Middle frontal gyrus (tissue), 1 donor: Measurements from ENCODE around the gene ZNF384.

Experiments
- DNase-seq: peaks from one replicate; pipeline ENCODE4 v3.0.0-alpha.2; 2015; ENCODE audit warnings: low spot score; ENCODE audit errors: extremely low spot score

The ZNF384 gene

GRCh38 chr12:6699259-6699988 is 10.2 kb upstream of the ZNF384 start:
- no peak for DNase-seq

- no peak for DNase-seq
Measured at GRCh38 chr12:6698352-6699046, 9.3 kb upstream of the ZNF384 start.

DNA sequence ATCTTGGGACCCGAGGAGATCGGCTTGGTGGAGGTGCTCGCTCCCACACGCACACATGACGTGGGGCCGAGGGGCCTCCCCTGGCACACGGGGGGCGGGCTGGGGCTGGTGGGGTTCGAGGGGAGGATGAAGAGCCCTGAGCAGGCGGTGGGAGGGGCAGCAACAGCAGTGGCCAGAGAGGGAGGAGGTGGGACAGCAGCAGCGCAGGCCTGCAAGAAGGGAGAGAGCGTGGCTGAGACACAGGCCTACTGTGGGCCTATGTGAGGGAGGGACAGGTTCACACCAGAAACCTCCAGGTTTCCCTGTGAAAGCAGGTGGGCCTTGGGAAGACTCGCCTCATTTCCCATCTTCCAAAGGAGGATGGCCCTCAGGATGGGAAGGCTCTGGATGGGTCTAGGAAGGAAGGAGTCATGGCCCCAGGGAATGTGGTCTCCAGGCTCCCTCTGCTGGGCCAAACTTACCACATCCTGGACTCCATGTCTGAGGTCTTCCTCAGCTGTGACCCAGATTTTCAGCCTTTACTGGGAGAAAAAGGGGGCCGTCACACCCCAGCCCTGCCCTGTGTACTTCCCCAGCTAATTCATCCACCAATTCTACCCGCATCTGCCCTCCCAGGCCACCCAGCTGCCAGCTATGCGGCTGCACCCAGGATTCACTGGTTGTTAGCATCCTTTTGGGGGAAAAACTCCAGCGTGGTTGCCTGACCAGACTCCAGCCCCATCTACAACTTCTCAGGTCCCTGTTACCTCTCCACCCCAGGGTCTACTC is 8.6 kb upstream of the ZNF384 start:
- no peak for DNase-seq

- no peak for DNase-seq
Measured at GRCh38 chr12:6696690-6697583, 7.8 kb upstream of the ZNF384 start.

DNA sequence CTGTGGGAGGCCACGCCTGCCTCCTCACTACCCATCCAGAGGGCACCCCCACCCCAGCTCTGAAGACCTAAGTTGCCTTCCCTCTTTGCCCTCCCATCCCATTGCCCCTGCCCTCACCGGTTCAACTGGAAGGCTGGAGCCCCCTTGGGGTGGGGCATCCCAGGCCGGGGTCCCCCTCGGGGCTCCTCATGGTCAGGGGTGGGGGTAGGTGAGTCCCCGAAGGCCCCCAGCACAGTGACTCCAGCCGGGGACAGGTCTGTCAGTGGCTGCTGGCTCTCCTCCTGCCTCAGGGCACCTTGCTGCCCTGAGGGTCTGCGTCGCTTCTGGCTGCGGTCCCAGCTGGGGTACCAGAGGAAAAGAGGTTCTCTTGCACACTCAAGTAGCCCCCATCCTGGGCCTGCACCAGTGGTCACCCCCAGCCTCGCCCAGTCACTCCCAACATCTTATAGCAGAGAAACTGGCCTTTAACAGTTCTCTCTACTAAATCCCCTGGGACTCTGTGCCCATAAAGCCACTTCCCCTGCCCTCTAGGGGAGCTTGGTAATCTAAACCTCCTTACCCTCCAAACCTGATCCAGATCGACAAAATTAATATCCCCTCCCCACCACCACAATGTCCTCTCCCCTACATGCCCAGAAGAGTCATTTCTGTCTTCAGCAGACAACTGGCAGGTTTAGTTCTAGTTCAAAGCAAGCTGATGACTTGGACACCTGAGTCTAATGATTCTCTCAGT is 6.3 kb upstream of the ZNF384 start:
- no peak for DNase-seq

DNA sequence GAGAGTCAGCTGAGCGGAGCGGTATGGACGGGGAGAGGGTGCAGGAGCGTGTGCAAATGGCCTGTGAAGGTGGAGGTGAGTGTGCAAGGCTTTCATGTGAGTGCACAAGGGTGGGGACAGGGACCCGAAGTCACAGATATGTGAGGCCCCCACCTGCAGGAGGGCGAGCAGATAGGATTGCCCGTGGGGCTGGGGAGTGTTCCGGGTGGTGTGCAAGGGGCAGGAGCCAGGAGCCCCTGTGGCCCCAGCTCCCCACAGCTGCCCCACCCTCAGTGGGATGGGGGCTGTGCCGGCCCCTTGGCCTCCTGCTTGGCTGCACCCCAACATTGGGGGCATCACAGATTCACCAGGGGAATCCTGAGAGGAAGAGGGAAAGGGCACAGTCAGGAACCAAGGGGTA is 5.5 kb upstream of the ZNF384 start:
- DNase-seq = no peak

GRCh38 chr12:6693832-6694355 is 4.7 kb upstream of the ZNF384 start:
- no peak for DNase-seq

GRCh38 chr12:6692888-6693287 is 3.7 kb upstream of the ZNF384 start:
- no peak for DNase-seq

- DNase-seq = no peak
Measured at GRCh38 chr12:6691473-6691872, 2.3 kb upstream of the ZNF384 start.

- DNase-seq = no peak
Measured at GRCh38 chr12:6688543-6688998, 604 bp downstream of the ZNF384 start.

DNA sequence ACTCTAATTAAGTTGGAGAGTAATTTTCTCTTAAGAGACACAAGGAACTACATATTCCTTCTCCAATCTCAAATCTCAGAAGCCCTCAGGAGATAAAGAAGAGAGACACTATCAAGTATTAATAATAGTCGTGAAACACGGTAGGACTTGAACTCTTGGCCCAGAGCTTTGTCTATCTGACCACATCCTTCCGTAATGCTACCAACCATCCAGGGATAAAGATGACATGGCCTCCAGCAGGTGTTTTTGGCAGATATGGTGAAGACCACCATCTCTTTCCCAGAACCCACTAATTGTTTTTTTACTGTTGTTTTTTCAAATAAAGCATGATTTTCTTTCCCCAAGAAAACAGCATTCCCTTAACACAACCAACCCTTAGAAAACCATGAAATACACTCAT is 3.4 kb downstream of the ZNF384 start:
- DNase-seq = no peak

- no peak for DNase-seq
Measured at GRCh38 chr12:6684609-6685008, 4.6 kb downstream of the ZNF384 start.

- no peak for DNase-seq
Measured at GRCh38 chr12:6676962-6677361, 12.2 kb downstream of the ZNF384 start.

DNA sequence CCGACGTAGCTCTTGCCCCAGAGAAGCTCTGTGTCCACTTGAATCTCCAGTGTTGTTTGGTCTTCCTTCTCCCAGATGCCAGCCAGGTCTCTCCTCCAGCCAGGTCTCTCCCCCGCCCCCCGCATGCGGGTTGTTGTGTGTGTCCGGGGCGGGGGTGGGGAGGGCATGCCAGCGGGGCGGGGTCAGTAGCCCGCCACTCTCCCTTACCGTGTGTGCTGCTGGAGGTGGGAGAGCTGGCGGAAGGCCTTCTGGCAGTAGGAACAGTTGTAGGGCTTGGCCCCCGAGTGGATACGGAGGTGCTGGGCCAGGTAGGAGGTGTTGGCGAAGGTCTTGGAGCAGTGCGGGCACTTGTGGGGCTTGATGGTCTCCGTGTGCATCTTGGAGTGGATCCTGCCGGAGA is 17.0 kb downstream of the ZNF384 start:
- DNase-seq = no peak

- no peak for DNase-seq
Measured at GRCh38 chr12:6667559-6668210, 21.5 kb downstream of the ZNF384 start.

GRCh38 chr12:6666211-6666610 is 23.0 kb downstream of the ZNF384 start:
- no peak for DNase-seq

- no peak for DNase-seq
Measured at GRCh38 chr12:6664902-6665301, 24.3 kb downstream of the ZNF384 start.

GRCh38 chr12:6662906-6663742 is 26.1 kb downstream of the ZNF384 start, which contains the start of gene ING4:
ING4 (minus strand) TSS chr12:6663119; CDS start chr12:6663101, 18 bp downstream.
- peak; percentile 99 for DNase-seq

DNA sequence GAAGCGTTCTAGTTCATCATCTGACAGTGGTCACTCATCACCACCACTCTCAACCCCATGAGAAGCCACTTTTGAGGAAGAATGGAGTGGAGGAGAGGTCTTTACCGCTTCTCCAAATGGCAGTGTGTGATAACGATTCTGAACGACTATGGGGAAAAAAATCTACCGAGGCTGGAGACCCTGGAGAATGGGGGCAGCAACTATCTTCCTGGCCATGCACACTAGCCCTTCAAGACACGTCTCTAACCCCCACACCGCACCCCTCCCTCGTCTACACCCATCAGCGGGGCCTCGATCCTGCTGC is 26.6 kb downstream of the ZNF384 start:
- DNase-seq = no peak
